Endothelial cell of umbilical vein (primary cell): ENCODE data around the gene ZNF474. TPM values are rescaled to one million over a fixed set of nuclear protein-coding genes. Genes with fewer than 3 reads are reported as not detected.

Experiments used
- BruUV-seq: library from RNA; stranded (reverse); fragments of 400-500 nt; replicated peaks from 2 replicates; lab custom pipeline; 2021; lab: Mats Ljungman, UMichigan
- CTCF ChIA-PET: fragments of 300-600, 350-600 bp; sonication (Branson Sonifier 250); formaldehyde crosslinking; loops from one replicate; lab custom pipeline; 2021; ENCODE audit warnings: antibody characterized with exemption, inconsistent platforms; lab: Charles Lee
- POLR2A ChIA-PET: fragments of 300-600, 350-600 bp; sonication (Branson Sonifier 250); formaldehyde crosslinking; loops from one replicate; lab custom pipeline; 2021; ENCODE audit warnings: antibody characterized with exemption, inconsistent platforms; lab: Charles Lee
- DNase-seq: peaks from one replicate; pipeline ENCODE4 v3.0.0-alpha.2; 2011; ENCODE audit warnings: low read depth, low spot score
- FAIRE-seq: peaks from 2 replicates; lab custom pipeline; 2011; peaks lifted over from hg19 to GRCh38; lab: Jason Lieb, UNC
- H2AFZ ChIP-seq: 2 replicates; pipeline ENCODE4 v1.6.0; 2012; ENCODE audit warnings: low read depth, low read length, control low read depth, inconsistent platforms
- H3K27ac ChIP-seq: 2 replicates; pipeline ENCODE4 v1.5.1; 2011; ENCODE audit warnings: low read depth, mild to moderate bottlenecking, control low read depth, low read length, moderate library complexity; ENCODE audit not compliant: insufficient read depth
- H3K27me3 ChIP-seq, 2 experiments: 2 replicates each; pipeline versions ENCODE4 v1.6.0 to v1.6.1; 2011; ENCODE audit warnings: low read length in 2 of 2, mixed read lengths in 1 of 2; ENCODE audit not compliant: control insufficient read depth in 2 of 2, insufficient read depth in 2 of 2
- H3K36me3 ChIP-seq, 2 experiments: 2 replicates in 1 of 2; 3 replicates in 1 of 2; pipeline ENCODE4 v1.5.1; 2011; ENCODE audit warnings: low read length in 2 of 2, mild to moderate bottlenecking in 1 of 2, moderate library complexity in 1 of 2; ENCODE audit not compliant: control insufficient read depth in 2 of 2, insufficient read depth in 2 of 2; ENCODE audit errors: extremely low read depth in 1 of 2
- H3K4me1 ChIP-seq: 3 replicates; pipeline ENCODE4 v1.5.1; 2011; ENCODE audit warnings: mild to moderate bottlenecking, low read length; ENCODE audit not compliant: control insufficient read depth, insufficient read depth; ENCODE audit errors: extremely low read depth
- H3K4me2 ChIP-seq: 2 replicates; pipeline ENCODE4 v1.6.1; 2011; ENCODE audit warnings: low read length, control low read depth, mixed read lengths; ENCODE audit not compliant: insufficient read depth
- H3K4me3 ChIP-seq, 3 experiments: fragments of 200-600 bp in 1 of 3; sonication (generic), shearing (Covaris generic) in 1 of 3; replicated peaks in 1 of 3; 2 replicates each; pipeline ENCODE4 v1.5.1; 2011 to 2016; ENCODE audit warnings: control low read depth in 3 of 3, low read length in 3 of 3, mild to moderate bottlenecking in 2 of 3, inconsistent platforms in 1 of 3, low read depth in 1 of 3, moderate library complexity in 1 of 3; ENCODE audit not compliant: insufficient read depth in 1 of 3
- H3K79me2 ChIP-seq: 2 replicates; pipeline ENCODE4 v1.6.0; 2012; ENCODE audit warnings: low read length, inconsistent platforms; ENCODE audit not compliant: control insufficient read depth, insufficient read depth
- H3K9ac ChIP-seq: replicated peaks from 2 replicates; pipeline ENCODE3; 2011; ENCODE audit warnings: low read length, control low read depth; ENCODE audit not compliant: insufficient read depth; ENCODE audit errors: extremely low read depth
- H3K9me1 ChIP-seq: replicated peaks from 3 replicates; pipeline ENCODE4 v1.6.0; 2011; ENCODE audit warnings: mild to moderate bottlenecking, low read length; ENCODE audit not compliant: control insufficient read depth, insufficient read depth; ENCODE audit errors: extremely low read depth
- H3K9me3 ChIP-seq: replicated peaks from 2 replicates; pipeline ENCODE4 v1.5.1; 2012; ENCODE audit warnings: low read length, inconsistent platforms; ENCODE audit not compliant: control insufficient read depth, insufficient read depth
- H4K20me1 ChIP-seq: replicated peaks from 2 replicates; pipeline ENCODE3; 2011; ENCODE audit warnings: mild to moderate bottlenecking, low read length; ENCODE audit not compliant: control insufficient read depth, insufficient read depth; ENCODE audit errors: extremely low read depth
- CTCF ChIP-seq, 2 donors: IDR thresholded peaks; 1 replicate in 1 of 2; 2 replicates in 1 of 2; pipeline ENCODE4 v1.5.1; 2011; ENCODE audit warnings: low read length in 2 of 2, mild to moderate bottlenecking in 2 of 2, moderate library complexity in 2 of 2, control low read depth in 1 of 2, inconsistent platforms in 1 of 2, low read depth in 1 of 2; ENCODE audit not compliant: insufficient read depth in 1 of 2; ENCODE audit errors: extremely low read depth in 1 of 2
- EZH2 ChIP-seq: IDR thresholded peaks from 2 replicates; pipeline ENCODE4 v1.6.1; 2012; ENCODE audit warnings: borderline replicate concordance, low read depth, mild to moderate bottlenecking, moderate library complexity, low read length, inconsistent platforms; ENCODE audit not compliant: severe bottlenecking
- GATA2 ChIP-seq: IDR thresholded peaks from 2 replicates; pipeline ENCODE4 v1.7.0; 2011; ENCODE audit warnings: low read depth, mild to moderate bottlenecking, moderate library complexity, mixed read lengths, low read length; ENCODE audit not compliant: insufficient read length, insufficient read depth
- JUN ChIP-seq: IDR thresholded peaks from 2 replicates; pipeline ENCODE4 v1.6.1; 2011; ENCODE audit warnings: borderline replicate concordance, low read depth; ENCODE audit not compliant: insufficient read length, insufficient read depth
- MYC ChIP-seq: IDR thresholded peaks from one replicate; pipeline ENCODE4 v1.6.1; 2011; ENCODE audit warnings: mild to moderate bottlenecking, low read depth, low read length
- POLR2A ChIP-seq: IDR thresholded peaks from 2 replicates; pipeline ENCODE4 v1.6.1; 2012; ENCODE audit warnings: low read depth, mild to moderate bottlenecking, control low read depth, low read length
- dilution Hi-C: fragments of 300-500 bp; cut with MboI; formaldehyde crosslinking; loops from one replicate; pipeline ENCODE4 v1.15.0; 2019; ENCODE audit warnings: low sequenced_read_pairs; ENCODE audit not compliant: extremely low pct_ligation_motif_present
- intact Hi-C: fragments of 100-400 bp; cut with micrococcal nuclease; formaldehyde crosslinking; loops from one replicate; pipeline ENCODE4 v1.10.0; 2022
- polyA plus RNA-seq, 4 experiments: library from polyadenylated mRNA; depleted of rRNA in 3 of 4; stranded (reverse) in 3 of 4; unstranded in 1 of 4; fragments of >200 nt; gene quantifications; 2 replicates each; pipeline versions ENCODE4 v1.2.1 to v1.2.3, GENCODE V29; 2011 to 2012; ENCODE audit warnings: missing spikeins in 1 of 4
- total RNA-seq: library from RNA; stranded (reverse); gene quantifications from 2 replicates; pipeline ENCODE4 v1.2.3, GENCODE V29; 2021

Gene ZNF474
- total and polyA plus RNA-seq, 2 donors (not counting 3 experiments of a cell fraction or from before 2014, with no cell fraction given) = 0.03 TPM; not detected in 1

GRCh38 chr5:122156724-122157325, 27.5 kb downstream of the ZNF474 start:
- Histone ChIP-seq H3K9me1 (no peaks in the 10 kb centered on the region), H3K4me2 (no peak overlapping the region), H3K4me3 (no peak overlapping the region), H3K4me1 (peaks cover 8% of the 10 kb centered on the region), H3K9me3 (no peaks in the 10 kb centered on the region), H3K27ac (no peak overlapping the region), H4K20me1 (no peaks in the 10 kb centered on the region), H3K79me2 (no peaks in the 10 kb centered on the region), H3K27me3 (no peaks in the 10 kb centered on the region), H3K9ac (no peak overlapping the region), H3K36me3 (no peaks in the 10 kb centered on the region), H2AFZ (no peak overlapping the region)
- no TSS peak for BruUV-seq
- ChIA-PET CTCF (interaction anchor here (0.5 to 3.4 kb wide), 39 partner anchors 8 to 206 kb away, joined by 3 to 55 read pairs (median 5); partner anchors contain the start of genes LOX, SRFBP1 and ZNF474), POLR2A (no interaction called here)
- intact Hi-C loops = loop anchor here (1.0 to 5.0 kb wide), 3 partner anchors 64 to 190 kb away; partner anchors contain the start of gene LOX
- peak; percentile 42 for DNase-seq
- dilution Hi-C loops = no loop called here
- no peak for FAIRE-seq
- no peak for TF ChIP-seq POLR2A
- TF ChIP-seq CTCF (IDR thresholded peaks at IDR 0.05; ENCODE audit: extremely low read depth in 1 of 2, insufficient read depth in 1 of 2, low read depth in 1 of 2, low read length in 2 of 2) = peak in 1 of 2 donors; percentile 19
- no peak for TF ChIP-seq MYC
- no peak for TF ChIP-seq GATA2
- no peak for TF ChIP-seq JUN
- TF ChIP-seq EZH2 = no peak
